CD4-positive, alpha-beta T cell treated with Interleukin-15 for 1 hour (primary cell): ENCODE measurements around the gene CYBRD1.

Experiments
- DNase-seq: peaks from one replicate; pipeline ENCODE4 v3.0.0-alpha.2; 2020

The CYBRD1 gene

GRCh38 chr2:171557363-171557762 lies 35.1 kb downstream of the CYBRD1 start:
- DNase-seq = no peak

GRCh38 chr2:171563301-171563700 lies 41.0 kb downstream of the CYBRD1 start:
- DNase-seq = no peak

GRCh38 chr2:171564463-171564862 lies 42.2 kb downstream of the CYBRD1 start:
- no peak for DNase-seq

GRCh38 chr2:171566057-171566456 lies 43.8 kb downstream of the CYBRD1 start:
- no peak for DNase-seq

GRCh38 chr2:171566753-171567152 lies 44.5 kb downstream of the CYBRD1 start:
- no peak for DNase-seq

GRCh38 chr2:171568089-171568488 lies 45.8 kb downstream of the CYBRD1 start:
- no peak for DNase-seq

- DNase-seq = no peak
Measured at GRCh38 chr2:171571721-171572120, 49.4 kb downstream of the CYBRD1 start.

- peak; percentile 78 for DNase-seq
Measured at GRCh38 chr2:171574149-171574795, 52.0 kb downstream of the CYBRD1 start.

- DNase-seq = no peak
Measured at GRCh38 chr2:171575606-171576005, 53.3 kb downstream of the CYBRD1 start.

GRCh38 chr2:171578127-171578803 lies 56.0 kb downstream of the CYBRD1 start:
- DNase-seq = no peak

- no peak for DNase-seq
Measured at GRCh38 chr2:171579481-171579880, 57.2 kb downstream of the CYBRD1 start.

GRCh38 chr2:171583566-171583965 lies 61.3 kb downstream of the CYBRD1 start:
- no peak for DNase-seq

- DNase-seq = no peak
Measured at GRCh38 chr2:171584001-171584400, 61.7 kb downstream of the CYBRD1 start.

- DNase-seq = no peak
Measured at GRCh38 chr2:171587132-171587531, 64.9 kb downstream of the CYBRD1 start.

- DNase-seq = no peak
Measured at GRCh38 chr2:171587567-171587966, 65.3 kb downstream of the CYBRD1 start.

GRCh38 chr2:171590116-171590515 lies 67.8 kb downstream of the CYBRD1 start:
- DNase-seq = no peak

GRCh38 chr2:171592036-171592555 lies 69.8 kb downstream of the CYBRD1 start:
- no peak for DNase-seq

GRCh38 chr2:171595456-171595855 lies 73.2 kb downstream of the CYBRD1 start:
- no peak for DNase-seq

- no peak for DNase-seq
Measured at GRCh38 chr2:171595896-171596295, 73.6 kb downstream of the CYBRD1 start.

- DNase-seq = no peak
Measured at GRCh38 chr2:171598713-171599319, 76.5 kb downstream of the CYBRD1 start.

- no peak for DNase-seq
Measured at GRCh38 chr2:171600126-171600525, 77.9 kb downstream of the CYBRD1 start.

GRCh38 chr2:171602352-171602751 lies 80.1 kb downstream of the CYBRD1 start:
- no peak for DNase-seq
